ENCODE data around the gene CYSLTR2. TPM values are rescaled to one million over a fixed set of nuclear protein-coding genes. Genes with fewer than 3 reads are reported as not detected.

The CYSLTR2 gene
- total and polyA plus RNA-seq, 9 of the 15 experiments (the other 6 are each of a cell fraction or from before 2014, with no cell fraction given): not detected

- Histone ChIP-seq H3K9me3 (replicated peaks; ENCODE audit: control insufficient read depth, insufficient read depth, low read depth, low read length) (no peaks in the 10 kb centered on the region), H4K20me1 (replicated peaks; ENCODE audit: control insufficient read depth, insufficient read depth, low read length) (no peaks in the 10 kb centered on the region), H3K4me1 (replicated peaks in 1 of 2; ENCODE audit: control insufficient read depth in 2 of 2, insufficient read depth in 2 of 2, low read length in 2 of 2) (no peaks in the 10 kb centered on the region), H3K4me2 (ENCODE audit: insufficient read depth, low read length) (no peak overlapping the region), H3K9ac (ENCODE audit: insufficient read depth in 1 of 2, low read depth in 2 of 2, low read length in 2 of 2) (no peak overlapping the region), H3K9me1 (ENCODE audit: control insufficient read depth, insufficient read depth, low read length) (no peaks in the 10 kb centered on the region), H3K4me3 (no peak overlapping the region), H3K79me2 (ENCODE audit: control insufficient read depth, insufficient read depth, low read length) (no peaks in the 10 kb centered on the region), H2AFZ (ENCODE audit: low read depth, low read length) (no peak overlapping the region), H3K27me3 (ENCODE audit: control insufficient read depth in 2 of 2, insufficient read depth in 2 of 2, low read length in 2 of 2) (no peaks in the 10 kb centered on the region), H3K36me3 (ENCODE audit: control insufficient read depth, insufficient read depth, low read length) (no peaks in the 10 kb centered on the region), H3K27ac (ENCODE audit: extremely low read depth, low read depth, low read length) (no peak overlapping the region)
- in situ Hi-C loops (cut with MboI) (no loop called here), intact Hi-C loops (cut with micrococcal nuclease) (no loop called here)
- CTCF ChIA-PET (ENCODE audit: low intra/inter-chr PET ratio): no interaction called here
- no TSS peak for BruUV-seq (replicated peaks)
- FAIRE-seq (no peak), DNase-seq (ENCODE audit: extremely low read depth in 1 of 4, low spot score in 3 of 4) (no peak), ATAC-seq (no peak)
- POLR2A ChIA-PET: no interaction called here
- 0% methylated on average over 4 of the region's 4 CpGs for WGBS (ENCODE audit: insufficient coverage, low coverage, missing lambda C conversion rate)
- TF ChIP-seq MYC (IDR thresholded peaks at IDR 0.05; ENCODE audit: low read depth, low read length) (no peak), MYC (CRISPR knock-in tag; IDR thresholded peaks at IDR 0.05; ENCODE audit: borderline replicate concordance, low read depth) (no peak), TRIM25 (IDR thresholded peaks at IDR 0.05; ENCODE audit: borderline replicate concordance) (no peak), SMAD2 (IDR thresholded peaks at IDR 0.05; ENCODE audit: low read depth, low read length) (no peak), KAT8 (IDR thresholded peaks at IDR 0.05; ENCODE audit: low read depth) (no peak), NR2C2 (CRISPR knock-in tag; IDR thresholded peaks at IDR 0.05) (no peak), NR2C2 (tag; IDR thresholded peaks at IDR 0.05) (no peak), ZBTB5 (IDR thresholded peaks at IDR 0.05) (no peak), E2F4 (CRISPR knock-in tag; IDR thresholded peaks at IDR 0.05; ENCODE audit: low read depth) (no peak), ZNF143 (CRISPR knock-in tag; IDR thresholded peaks at IDR 0.05) (no peak), KAT7 (CRISPR knock-in tag; IDR thresholded peaks at IDR 0.05; ENCODE audit: borderline replicate concordance) (no peak), CSDE1 (IDR thresholded peaks at IDR 0.05) (no peak), BMI1 (IDR thresholded peaks at IDR 0.05; ENCODE audit: low read length) (no peak), SMAD3 (CRISPR knock-in tag; conservative IDR thresholded peaks at IDR 0.05) (no peak), SP2 (IDR thresholded peaks at IDR 0.05; ENCODE audit: extremely low read depth, low read depth, low read length, poor library complexity, severe bottlenecking) (no peak), PBX2 (CRISPR knock-in tag; IDR thresholded peaks at IDR 0.05; ENCODE audit: low read depth) (no peak), PBX2 (tag; conservative IDR thresholded peaks at IDR 0.05; ENCODE audit: low read depth) (no peak)
These were observed 1.6 kb downstream of the CYSLTR2 start for GRCh38 chr13:48655291-48655690.

All from K562 (cell line).